LHCN-M2 (cell line): Measurements from ENCODE around the gene BRD9. TPM values are rescaled to one million over a fixed set of nuclear protein-coding genes. Genes with fewer than 3 reads are reported as not detected.
"Not testable (repeated sequence)": the region's sequence is repeated elsewhere in the genome, so short reads cannot be mapped to it uniquely, and the experiment has no call there.

Experiments
- DNase-seq: peaks from one replicate; pipeline ENCODE4 v3.0.0-alpha.2; 2012; ENCODE audit warnings: low read depth
- total RNA-seq: library from RNA; depleted of rRNA; stranded (reverse); fragments of >200 nt; gene quantifications from 2 replicates; pipeline ENCODE4 v1.2.3, GENCODE V29; 2014

Gene BRD9
- total RNA-seq, 1 experiment from 2014 or later, result 44.7 TPM

- DNase-seq, result peak; percentile 52
Observed at GRCh38 chr5:923281-923873, 30.8 kb upstream of the BRD9 start.

GRCh38 chr5:922436-923280 is 30.1 kb upstream of the BRD9 start:
- peak; percentile 11 for DNase-seq

- DNase-seq, result no peak
Observed at GRCh38 chr5:921456-922435, 29.1 kb upstream of the BRD9 start.

DNA sequence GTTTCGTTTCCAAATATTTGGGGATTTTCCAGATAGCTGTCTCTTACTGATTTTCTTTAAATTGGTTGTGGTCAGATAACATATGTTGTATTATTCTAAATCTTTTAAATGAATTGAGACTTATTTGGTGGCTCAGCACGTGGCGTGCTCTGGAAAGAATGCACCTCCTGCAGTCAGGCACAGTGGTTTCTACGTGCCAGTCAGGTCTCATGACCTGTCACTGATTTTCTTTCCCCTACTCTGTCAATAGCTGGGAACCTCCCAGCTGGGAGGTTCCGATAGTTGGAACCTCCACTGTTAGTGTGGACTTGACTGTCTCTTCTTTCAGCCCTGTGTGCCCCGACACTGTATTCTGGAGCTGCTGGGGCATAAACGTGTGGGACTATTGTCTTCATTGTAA is 27.7 kb upstream of the BRD9 start:
- no peak for DNase-seq

DNA sequence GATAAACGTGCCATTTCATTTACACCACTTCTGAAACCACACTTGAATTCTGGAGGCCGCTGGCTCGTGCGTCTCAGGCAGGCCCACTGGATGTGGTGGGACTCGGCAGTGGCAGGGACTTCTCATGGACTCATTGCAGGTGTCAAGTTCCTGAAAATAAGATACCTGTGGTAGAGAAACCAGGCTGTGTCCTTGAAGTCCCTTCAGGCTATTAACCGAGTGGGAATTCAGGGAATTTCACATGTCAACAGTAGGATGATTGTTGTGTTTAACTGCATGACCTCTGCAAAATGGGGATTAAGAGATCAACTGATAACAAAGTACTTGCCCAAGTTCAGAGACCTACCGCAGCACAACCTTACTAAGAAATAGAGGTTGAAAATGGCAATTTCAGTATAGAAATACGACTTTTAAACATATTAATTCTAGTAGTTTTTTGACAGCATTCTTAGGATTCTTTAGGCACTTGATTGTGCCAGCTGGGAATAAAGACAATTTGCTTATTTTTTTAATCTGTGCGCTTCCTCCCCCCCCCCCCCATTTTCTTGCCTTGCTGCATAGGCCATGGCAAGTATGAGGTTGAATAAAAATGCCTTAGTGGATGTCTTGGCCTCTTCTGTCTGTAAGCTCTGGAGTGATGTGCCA is 26.9 kb upstream of the BRD9 start:
- no peak for DNase-seq

DNA sequence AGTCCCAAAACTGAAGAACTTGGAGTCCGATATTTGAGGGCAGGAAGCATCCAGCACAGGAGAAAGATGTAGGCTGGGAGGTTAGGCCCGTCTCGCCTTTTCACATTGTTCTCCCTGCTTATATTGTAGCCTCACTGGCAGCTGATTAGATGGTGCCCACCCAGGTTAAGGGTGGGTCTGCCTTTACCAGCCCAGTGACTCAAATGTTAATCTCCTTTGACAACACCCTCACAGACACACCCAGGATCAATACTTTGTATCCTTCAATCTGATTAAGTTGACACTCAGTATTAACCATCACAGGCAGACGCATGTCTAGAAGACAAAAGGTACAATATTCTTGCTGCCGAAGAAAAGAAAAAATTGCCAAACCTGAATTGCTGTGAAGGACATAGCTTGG is 26.1 kb upstream of the BRD9 start:
- not testable (repeated sequence) for DNase-seq

DNA sequence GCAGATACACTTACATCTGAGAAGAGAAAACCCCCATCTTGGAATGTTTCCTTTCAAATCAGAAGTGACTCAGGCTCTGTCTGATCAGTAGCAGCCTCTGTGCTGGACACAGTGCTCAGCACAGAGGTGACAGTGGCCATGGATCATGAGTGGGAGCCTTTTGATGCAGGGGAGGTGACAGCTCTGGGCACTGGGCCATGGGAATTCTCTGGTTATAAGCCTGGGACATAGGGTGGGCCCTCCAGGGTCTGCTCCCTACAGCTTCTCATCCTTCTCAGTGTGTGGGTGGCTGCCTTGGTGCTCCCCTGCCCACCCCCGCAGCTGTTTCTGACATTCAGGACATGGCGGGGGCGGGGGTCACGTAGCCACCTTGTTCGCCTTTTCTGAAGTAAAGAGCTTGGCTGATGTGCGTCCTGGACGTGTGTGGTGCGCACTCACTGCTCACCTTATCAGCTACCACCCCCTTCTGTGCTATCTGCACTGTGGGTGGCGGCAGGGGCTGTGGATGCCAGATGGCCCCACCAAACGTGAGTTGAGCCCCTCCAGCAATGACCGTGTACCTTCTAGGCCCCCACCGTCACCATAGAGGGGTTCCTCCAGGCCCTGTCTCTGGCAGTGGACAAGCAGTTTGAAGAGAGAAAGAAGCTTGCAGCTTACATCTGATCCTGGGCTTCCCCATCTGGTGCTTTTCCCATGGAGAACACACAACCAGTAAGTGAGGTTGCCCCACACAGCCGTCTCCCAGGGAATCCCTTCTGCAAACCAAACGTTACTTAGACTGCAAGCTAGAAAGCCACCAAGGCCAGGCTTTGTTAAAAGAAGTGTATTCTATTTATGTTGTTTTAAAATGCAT is 24.1 kb upstream of the BRD9 start:
- DNase-seq, result no peak

DNA sequence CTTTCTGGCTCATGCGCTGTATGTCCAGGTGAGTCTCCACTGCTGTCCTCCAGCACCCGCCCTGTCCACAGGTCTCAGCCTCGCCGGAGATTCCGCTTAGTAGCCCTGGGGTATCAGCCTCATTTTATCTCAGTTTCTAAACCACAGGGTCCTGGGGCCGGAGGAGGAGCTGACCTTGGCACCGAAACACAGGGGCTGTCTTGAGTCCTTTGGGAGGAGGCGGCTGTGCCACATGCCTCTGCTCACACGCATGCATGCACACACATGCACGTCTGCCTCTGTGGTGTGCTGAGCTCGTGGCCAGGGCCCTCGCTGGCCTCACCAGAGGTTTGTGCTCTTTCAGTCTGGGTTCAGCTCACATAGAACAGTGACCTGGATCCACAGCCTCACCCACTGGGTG is 23.3 kb upstream of the BRD9 start:
- no peak for DNase-seq

- DNase-seq, result not testable (repeated sequence)
Observed at GRCh38 chr5:915346-915745, 22.7 kb upstream of the BRD9 start.

DNA sequence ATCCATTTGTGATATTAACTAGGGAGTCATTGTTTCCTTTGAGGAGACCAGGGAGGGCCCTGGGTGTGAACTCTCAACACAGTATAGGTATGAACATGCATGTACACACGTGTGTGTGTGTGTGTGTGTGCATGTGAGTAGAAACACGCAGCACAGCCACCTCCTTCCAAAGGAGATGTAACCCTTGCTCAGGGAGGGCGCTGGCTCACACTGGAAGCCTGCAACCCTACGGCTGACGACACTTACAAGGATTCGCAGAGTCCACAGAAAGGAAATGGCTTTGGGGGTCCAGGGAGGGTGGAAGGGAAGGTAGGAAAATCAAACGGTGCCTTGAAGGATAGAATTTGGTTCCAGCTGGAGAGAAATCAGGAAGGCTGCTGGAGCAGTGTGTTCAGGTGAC is 22.0 kb upstream of the BRD9 start:
- DNase-seq, result no peak

DNA sequence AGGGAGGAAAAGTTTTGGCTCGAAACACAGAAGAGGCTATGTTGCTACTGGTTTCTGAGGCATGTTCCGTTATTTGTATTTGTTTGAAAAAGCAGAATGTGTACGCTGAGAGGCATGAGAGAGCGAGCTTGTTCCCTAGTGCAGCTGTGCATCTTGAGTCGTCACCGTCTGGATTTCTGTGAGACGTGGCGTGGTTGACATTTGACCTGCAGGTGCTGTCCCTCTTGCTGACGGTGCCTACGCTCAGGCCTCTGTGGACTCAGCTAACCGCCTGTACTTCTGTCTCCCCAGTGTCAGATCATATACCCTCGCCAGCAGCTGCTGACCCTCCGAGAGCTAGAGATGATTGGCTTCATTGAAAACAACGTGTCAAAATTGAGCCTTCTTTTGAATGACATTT is 21.6 kb upstream of the BRD9 start:
- no peak for DNase-seq

DNA sequence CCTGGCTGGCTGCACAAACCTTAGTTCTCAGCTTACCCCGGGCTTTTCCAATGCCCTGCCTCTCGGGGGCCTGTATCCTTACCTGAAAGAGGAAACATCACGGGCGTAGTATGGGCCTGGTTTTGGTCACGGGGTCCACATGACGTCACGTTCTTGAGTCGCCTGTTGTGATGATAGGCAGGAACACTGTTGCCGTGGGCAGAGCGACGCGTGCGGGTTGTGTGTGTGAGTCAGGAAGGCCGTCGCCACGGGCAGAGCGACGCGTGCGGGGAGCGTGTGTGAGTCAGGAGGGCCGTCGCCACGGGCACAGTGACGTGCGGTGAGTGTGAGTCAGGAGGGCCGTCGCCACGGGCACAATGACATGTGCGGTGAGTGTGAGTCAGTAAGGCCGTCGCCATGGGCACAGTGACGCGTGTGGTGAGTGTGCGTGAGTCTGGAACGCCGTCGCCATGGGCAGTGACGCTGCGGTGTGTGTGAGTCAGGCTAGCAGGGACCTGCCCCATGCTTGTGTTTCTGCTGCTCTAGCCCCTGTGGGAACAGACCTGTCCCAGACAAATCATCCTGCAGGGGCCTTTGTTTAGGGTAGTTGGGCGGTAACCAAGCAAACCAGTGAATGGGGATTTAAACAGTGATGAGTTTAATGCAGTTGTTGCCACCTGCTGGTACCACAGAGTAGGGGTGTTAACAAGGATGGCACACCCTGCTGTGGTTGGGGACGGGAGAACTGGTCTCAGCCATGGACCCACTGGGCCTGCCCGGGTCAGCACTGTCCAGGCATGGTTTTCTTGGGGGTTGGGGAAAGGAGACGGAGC is 19.9 kb upstream of the BRD9 start:
- DNase-seq, result peak; percentile 85

DNA sequence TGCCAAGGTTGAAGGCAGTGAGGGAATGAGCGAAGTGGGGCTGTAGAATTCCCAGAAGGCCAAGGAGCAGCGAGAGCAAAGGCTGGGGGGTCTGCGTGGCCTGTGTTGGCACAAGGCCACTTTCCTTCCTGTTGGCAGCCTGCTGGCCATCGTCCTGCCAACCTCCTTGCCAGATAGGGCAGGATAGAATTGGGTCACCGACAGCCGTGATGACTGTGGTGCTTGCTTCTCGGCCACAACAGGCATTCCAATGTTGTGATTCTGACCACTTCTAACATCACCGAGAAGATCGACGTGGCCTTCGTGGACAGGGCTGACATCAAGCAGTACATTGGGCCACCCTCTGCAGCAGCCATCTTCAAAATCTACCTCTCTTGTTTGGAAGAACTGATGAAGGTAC is 19.0 kb upstream of the BRD9 start:
- DNase-seq, result peak; percentile 62

- no peak for DNase-seq
Observed at GRCh38 chr5:910769-911160, 18.2 kb upstream of the BRD9 start.

GRCh38 chr5:909994-910768 is 17.6 kb upstream of the BRD9 start:
- DNase-seq, result no peak

GRCh38 chr5:909086-909485 is 16.5 kb upstream of the BRD9 start:
- DNase-seq, result no peak

DNA sequence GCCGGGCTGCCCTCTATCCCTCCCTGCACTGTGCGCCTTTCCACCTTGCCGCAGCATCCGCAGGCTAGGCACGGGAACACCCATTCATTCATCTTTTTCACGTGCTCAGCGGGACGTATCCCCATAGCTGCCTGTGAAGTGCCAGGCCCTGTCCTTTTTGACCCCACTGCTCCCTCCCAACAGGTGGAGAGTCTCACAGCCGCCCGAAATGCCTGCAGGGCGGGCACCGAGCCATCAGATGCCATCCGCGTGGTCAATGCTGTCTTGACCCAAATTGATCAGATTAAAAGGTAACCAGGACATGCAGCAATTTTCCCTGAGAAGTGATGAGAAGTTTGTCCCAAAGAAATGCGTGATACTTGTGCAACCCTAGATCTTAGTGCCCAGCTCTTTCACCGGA is 15.6 kb upstream of the BRD9 start:
- DNase-seq, result no peak

- DNase-seq, result no peak
Observed at GRCh38 chr5:907366-907910, 14.8 kb upstream of the BRD9 start.
